HL-60/S4 (cell line): Measurements from ENCODE around the gene TDP1.

Source experiments
- in situ Hi-C: fragments of 300-500 bp; cut with MboI; formaldehyde crosslinking; loops from 2 replicates; pipeline ENCODE4 v1.14.3; 2022; ENCODE audit warnings: low sequenced_read_pairs

The TDP1 gene

DNA sequence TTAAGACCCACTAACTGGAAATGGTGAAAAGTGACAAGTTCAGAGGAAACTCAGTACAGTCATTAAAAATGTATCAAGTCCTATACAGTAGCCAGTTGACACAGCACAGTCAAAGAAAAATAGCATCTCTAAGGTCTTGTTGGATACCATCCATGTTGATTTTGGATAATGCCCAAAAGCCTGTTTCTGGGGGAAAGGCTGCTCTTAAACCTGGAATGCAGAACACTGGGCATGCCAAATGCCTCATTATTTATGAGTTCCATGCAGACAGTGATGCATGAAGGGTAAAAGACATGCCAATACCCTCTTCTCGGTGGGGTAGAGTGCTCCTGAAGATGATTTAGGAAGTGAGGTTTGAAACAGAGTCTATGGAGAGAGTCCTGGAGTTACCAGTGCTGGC is 135.7 kb downstream of the TDP1 start:
- in situ Hi-C loops, result no loop called here

GRCh38 chr14:90093942-90094595 is 138.3 kb downstream of the TDP1 start:
- in situ Hi-C loops, result no loop called here
